Epithelial cell of proximal tubule (primary cell): Measurements from ENCODE around the gene BMPR1A. TPM values are rescaled to one million over a fixed set of nuclear protein-coding genes. Genes with fewer than 3 reads are reported as not detected.

Experiments
- DNase-seq: peaks from one replicate; pipeline ENCODE4 v3.0.0-alpha.2; 2011; ENCODE audit warnings: low read depth
- H3K4me3 ChIP-seq: 2 replicates; pipeline ENCODE4 v1.5.1; 2011; ENCODE audit warnings: low read depth, mild to moderate bottlenecking, low read length
- CTCF ChIP-seq: conservative IDR thresholded peaks from 2 replicates; pipeline ENCODE4 v1.5.1; 2012; ENCODE audit warnings: low read depth, mild to moderate bottlenecking, low read length
- total RNA-seq: library from RNA; depleted of rRNA; stranded (reverse); fragments of >200 nt; gene quantifications from 2 replicates; pipeline ENCODE4 v1.2.3, GENCODE V29; 2015

Gene BMPR1A
- total RNA-seq, 1 donor from 2014 or later, result 15.5 TPM

DNA sequence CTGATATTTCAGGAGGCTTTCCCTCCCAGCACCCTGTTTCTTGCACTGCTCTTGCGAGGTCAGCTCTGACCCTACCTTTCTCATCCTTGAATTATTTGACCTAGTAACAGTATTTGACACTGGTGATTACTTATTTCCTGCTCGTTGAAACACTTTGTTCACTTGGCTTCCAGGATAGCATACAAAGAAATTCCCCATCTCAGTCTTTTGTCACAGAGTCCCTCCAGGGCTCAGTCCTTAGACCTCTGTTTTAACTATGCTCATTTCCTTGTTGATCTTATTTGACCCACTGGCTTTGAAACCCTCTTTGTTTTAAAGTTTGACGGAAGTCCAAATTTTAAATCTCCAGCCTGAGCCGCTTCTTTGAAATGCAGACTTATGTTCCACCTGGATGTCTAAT, 29.9 kb downstream of the BMPR1A start:
- no peak for TF ChIP-seq CTCF

DNA sequence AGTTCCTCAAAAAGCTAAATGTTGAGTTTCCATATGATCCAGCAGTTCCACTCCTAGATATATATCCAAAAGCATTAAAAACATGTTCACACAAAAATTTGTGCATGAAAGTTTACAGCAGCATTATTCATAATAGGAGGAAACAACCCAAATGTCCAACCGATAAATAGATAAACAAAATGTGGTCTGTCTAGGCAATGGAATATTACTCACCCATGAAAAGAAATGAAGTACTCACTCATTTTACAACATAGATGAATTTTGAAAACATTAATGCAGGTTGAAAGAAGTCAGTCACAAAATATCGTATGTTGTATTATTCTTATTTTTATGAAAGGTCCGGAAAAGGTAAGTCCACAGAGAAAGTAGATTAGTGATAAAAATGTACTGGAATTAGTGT, 34.0 kb downstream of the BMPR1A start:
- DNase-seq, result no peak
- no peak for TF ChIP-seq CTCF
- no peak overlapping the region for H3K4me3 ChIP-seq

More for the DNA sequence above, 29.9 kb downstream of the BMPR1A start:
- no peak overlapping the region for H3K4me3 ChIP-seq
- no peak for DNase-seq

- no peak for DNase-seq
- TF ChIP-seq CTCF, result no peak
- no peak overlapping the region for H3K4me3 ChIP-seq
Observed at GRCh38 chr10:86792461-86793167, 36.2 kb downstream of the BMPR1A start.

- no peak overlapping the region for H3K4me3 ChIP-seq
- DNase-seq, result no peak
- TF ChIP-seq CTCF, result no peak
Observed at GRCh38 chr10:86793696-86794095, 37.3 kb downstream of the BMPR1A start.

DNA sequence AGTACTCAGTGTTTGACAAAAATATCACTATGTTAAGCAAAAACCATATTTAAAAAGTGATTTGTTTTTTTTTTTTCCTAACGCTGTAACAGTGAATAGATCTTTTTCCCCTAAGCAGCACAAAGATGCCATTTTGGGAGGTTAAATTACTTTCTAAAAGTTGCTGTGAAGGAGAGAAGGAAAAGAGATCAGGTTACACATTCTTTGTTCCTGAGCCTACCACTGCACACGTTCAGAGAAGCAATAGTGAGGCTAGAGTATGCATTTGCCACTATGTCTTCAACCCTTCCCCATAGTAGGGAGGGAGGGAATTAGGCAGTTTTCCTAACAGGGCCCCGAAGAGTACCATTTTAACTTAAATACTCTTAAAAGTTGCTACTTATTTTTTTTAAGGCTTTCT, 38.9 kb downstream of the BMPR1A start:
- no peak overlapping the region for H3K4me3 ChIP-seq
- DNase-seq, result no peak
- no peak for TF ChIP-seq CTCF

GRCh38 chr10:86798025-86798424, 41.6 kb downstream of the BMPR1A start:
- TF ChIP-seq CTCF, result no peak
- no peak overlapping the region for H3K4me3 ChIP-seq
- DNase-seq, result no peak

DNA sequence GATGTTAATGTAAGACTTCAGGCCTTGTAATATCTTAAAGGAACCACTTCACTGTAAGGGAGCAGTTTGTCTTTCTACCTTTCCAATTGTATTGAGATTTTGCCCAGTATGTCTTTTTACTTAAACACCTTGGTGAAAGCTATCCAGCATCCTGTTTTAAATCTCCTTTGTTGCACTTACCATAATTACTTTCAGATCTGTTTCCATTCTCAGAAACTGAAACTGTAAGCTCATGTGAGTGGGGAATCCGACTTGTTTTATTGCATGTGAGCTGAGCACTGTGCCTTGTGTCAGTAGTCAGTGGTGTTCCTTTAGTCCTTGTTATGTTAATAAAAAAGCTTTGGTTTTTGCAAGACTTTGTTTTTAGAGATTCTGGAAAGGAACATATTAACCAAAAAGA, 42.2 kb downstream of the BMPR1A start:
- DNase-seq, result no peak
- H3K4me3 ChIP-seq, result no peak overlapping the region
- no peak for TF ChIP-seq CTCF
